ENCODE results near the gene CCRL2.

CCRL2 gene

DNA sequence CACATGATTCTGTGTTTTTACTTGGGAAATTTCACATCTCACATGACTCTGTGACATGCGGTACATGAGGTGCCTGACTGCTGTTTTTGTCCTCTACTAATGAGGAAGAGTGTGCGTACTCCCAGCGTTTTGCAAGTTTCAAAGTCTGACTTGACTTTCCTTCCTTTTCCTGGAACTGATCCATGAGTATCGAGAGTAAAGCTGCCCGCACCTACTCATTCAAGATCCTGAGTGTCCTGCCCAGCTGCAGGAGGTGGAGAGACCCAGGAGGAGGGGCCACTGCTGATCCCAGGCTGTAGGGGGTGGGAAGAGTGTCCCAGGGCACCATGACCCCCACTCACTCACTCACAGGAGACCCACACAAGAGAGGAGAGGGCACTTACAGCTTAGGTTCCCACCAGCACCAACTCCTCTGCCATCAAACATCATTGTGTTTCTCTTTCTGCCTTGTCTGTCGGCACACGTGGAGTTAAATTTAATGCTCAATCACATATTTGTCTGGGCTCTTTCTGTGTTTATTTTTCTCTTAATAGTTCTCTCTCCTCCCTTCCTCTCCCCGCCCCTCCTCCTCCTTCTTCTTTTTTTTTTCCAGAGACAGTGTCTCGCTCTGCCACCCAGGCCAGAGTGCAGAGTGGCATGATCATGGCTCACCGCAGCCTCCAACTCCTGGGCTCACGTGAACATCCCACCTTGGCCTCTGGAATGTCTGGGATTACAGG lies 1.6 kb upstream of the CCRL2 start:
- TF ChIP-seq, protein P1, sequence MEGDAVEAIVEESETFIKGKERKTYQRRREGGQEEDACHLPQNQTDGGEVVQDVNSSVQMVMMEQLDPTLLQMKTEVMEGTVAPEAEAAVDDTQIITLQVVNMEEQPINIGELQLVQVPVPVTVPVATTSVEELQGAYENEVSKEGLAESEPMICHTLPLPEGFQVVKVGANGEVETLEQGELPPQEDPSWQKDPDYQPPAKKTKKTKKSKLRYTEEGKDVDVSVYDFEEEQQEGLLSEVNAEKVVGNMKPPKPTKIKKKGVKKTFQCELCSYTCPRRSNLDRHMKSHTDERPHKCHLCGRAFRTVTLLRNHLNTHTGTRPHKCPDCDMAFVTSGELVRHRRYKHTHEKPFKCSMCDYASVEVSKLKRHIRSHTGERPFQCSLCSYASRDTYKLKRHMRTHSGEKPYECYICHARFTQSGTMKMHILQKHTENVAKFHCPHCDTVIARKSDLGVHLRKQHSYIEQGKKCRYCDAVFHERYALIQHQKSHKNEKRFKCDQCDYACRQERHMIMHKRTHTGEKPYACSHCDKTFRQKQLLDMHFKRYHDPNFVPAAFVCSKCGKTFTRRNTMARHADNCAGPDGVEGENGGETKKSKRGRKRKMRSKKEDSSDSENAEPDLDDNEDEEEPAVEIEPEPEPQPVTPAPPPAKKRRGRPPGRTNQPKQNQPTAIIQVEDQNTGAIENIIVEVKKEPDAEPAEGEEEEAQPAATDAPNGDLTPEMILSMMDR (IDR thresholded peaks at IDR 0.05; ENCODE audit: insufficient read depth, low read length, poor library complexity, severe bottlenecking): no peak
- no peaks in the 10 kb centered on the region for H3K36me3 ChIP-seq (ENCODE audit: control insufficient read depth, insufficient read depth, low read length)
- DNase-seq (ENCODE audit: extremely low read depth, insufficient read length): no peak
- H3K27me3 ChIP-seq (replicated peaks; ENCODE audit: control insufficient read depth, insufficient read depth, low read length): no peaks in the 10 kb centered on the region
- H3K4me3 ChIP-seq (replicated peaks; ENCODE audit: low read depth, low read length): no peak overlapping the region

DNA sequence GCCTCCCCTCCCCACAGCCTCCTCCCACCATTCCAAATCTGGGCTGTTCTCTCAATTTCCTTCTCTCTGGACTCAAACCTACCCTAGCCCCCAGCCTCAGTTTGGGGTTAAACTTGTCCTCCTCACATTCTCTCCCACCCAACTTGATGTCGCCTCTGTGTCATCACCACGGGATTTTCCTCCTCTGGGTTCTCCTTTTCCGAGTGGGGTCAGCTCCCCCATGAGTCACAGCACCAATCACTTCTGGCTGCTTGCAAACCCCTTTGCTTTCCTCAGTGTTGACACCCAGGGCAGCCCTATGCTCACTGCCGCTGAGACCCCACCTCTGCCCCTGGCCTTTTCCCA lies 644 bp upstream of the CCRL2 start:
- Histone ChIP-seq H3K36me3 (ENCODE audit: control insufficient read depth, insufficient read depth, low read length) (no peaks in the 10 kb centered on the region), H3K27me3 (replicated peaks; ENCODE audit: control insufficient read depth, insufficient read depth, low read length) (no peaks in the 10 kb centered on the region), H3K4me3 (replicated peaks; ENCODE audit: low read depth, low read length) (no peak overlapping the region)
- TF ChIP-seq, protein P1 (IDR thresholded peaks at IDR 0.05; ENCODE audit: insufficient read depth, low read length, poor library complexity, severe bottlenecking): no peak
- no peak for DNase-seq (ENCODE audit: extremely low read depth, insufficient read length)

DNA sequence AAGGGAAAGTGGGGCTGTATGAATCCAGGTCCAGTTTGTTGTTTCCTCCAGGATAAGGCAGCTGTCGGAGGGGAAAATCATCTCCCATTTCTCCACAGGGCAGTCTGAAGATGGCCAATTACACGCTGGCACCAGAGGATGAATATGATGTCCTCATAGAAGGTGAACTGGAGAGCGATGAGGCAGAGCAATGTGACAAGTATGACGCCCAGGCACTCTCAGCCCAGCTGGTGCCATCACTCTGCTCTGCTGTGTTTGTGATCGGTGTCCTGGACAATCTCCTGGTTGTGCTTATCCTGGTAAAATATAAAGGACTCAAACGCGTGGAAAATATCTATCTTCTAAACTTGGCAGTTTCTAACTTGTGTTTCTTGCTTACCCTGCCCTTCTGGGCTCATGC lies 911 bp downstream of the CCRL2 start:
- no peaks in the 10 kb centered on the region for H3K36me3 ChIP-seq (ENCODE audit: control insufficient read depth, insufficient read depth, low read length)
- H3K27me3 ChIP-seq (replicated peaks; ENCODE audit: control insufficient read depth, insufficient read depth, low read length): no peaks in the 10 kb centered on the region
- TF ChIP-seq, protein P1 (IDR thresholded peaks at IDR 0.05; ENCODE audit: insufficient read depth, low read length, poor library complexity, severe bottlenecking): no peak
- no peak for DNase-seq (ENCODE audit: extremely low read depth, insufficient read length)
- no peak overlapping the region for H3K4me3 ChIP-seq (replicated peaks; ENCODE audit: low read depth, low read length)

DNA sequence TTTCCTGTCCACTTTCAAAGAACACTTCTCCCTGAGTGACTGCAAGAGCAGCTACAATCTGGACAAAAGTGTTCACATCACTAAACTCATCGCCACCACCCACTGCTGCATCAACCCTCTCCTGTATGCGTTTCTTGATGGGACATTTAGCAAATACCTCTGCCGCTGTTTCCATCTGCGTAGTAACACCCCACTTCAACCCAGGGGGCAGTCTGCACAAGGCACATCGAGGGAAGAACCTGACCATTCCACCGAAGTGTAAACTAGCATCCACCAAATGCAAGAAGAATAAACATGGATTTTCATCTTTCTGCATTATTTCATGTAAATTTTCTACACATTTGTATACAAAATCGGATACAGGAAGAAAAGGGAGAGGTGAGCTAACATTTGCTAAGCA lies 1.8 kb downstream of the CCRL2 start:
- no peak for DNase-seq (ENCODE audit: extremely low read depth, insufficient read length)
- H3K27me3 ChIP-seq (replicated peaks; ENCODE audit: control insufficient read depth, insufficient read depth, low read length): no peaks in the 10 kb centered on the region
- TF ChIP-seq, protein P1 (IDR thresholded peaks at IDR 0.05; ENCODE audit: insufficient read depth, low read length, poor library complexity, severe bottlenecking): no peak
- no peaks in the 10 kb centered on the region for H3K36me3 ChIP-seq (ENCODE audit: control insufficient read depth, insufficient read depth, low read length)
- H3K4me3 ChIP-seq (replicated peaks; ENCODE audit: low read depth, low read length): no peak overlapping the region

DNA sequence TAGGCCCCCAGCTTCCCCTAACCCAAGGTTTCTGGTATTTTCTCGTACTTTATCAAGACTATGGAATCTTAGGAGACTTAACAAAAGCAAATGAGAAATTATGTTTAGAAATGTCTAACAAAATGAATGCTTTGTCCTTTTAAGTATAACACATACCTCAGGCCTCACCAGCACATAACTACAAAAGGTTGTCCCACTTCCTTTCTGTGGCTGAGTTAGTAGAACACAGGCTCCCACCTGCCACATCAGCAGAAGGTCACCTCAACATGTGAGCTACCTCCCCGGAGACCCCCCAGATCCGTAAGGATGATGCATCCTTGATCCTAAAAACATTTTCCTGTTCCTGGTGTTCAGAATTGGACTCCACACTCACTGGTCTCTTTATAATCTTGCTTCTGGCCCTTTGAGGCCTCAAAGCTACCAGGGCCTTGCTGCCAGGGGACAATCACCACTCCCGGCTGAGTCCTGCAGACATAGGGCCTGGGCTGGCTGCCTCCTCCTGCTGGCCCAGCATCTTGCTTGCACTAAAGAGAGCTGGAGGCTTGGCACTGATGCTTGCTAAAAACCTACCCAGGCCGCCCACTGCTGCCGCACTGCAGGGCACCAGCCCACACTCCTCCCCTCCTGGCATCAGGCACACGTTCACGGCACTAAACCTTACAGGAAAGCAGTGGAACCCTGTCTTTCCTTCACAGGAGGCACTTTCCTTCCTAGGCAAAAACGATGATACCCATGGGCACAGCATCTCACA lies 2.9 kb downstream of the CCRL2 start:
- Histone ChIP-seq H3K27me3 (replicated peaks; ENCODE audit: control insufficient read depth, insufficient read depth, low read length) (no peaks in the 10 kb centered on the region), H3K4me3 (replicated peaks; ENCODE audit: low read depth, low read length) (no peak overlapping the region), H3K36me3 (ENCODE audit: control insufficient read depth, insufficient read depth, low read length) (no peaks in the 10 kb centered on the region)
- DNase-seq (ENCODE audit: extremely low read depth, insufficient read length): no peak
- TF ChIP-seq, protein P1 (IDR thresholded peaks at IDR 0.05; ENCODE audit: insufficient read depth, low read length, poor library complexity, severe bottlenecking): no peak
